ENCODE data around the gene CKS2.

DNA sequence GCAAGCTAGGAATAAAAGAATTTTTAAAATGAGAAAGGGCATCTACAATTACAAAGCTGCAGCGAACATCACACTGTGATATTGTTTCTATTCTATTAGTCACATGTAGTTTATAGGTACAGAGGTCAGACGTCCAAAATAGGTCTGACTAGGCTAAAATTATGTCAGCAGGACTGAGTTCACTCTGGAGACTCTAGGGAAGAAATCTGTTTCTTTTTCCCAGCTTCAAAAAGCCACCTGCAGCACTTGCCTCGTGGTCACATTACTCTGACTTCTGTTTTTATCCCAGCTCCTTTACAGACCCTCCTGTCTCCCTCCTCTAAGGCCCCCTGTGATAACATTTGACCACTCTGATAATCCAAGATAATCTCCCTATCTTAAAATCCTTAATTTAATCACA lies 5.1 kb upstream of the CKS2 start:
- TF ChIP-seq, protein P1, sequence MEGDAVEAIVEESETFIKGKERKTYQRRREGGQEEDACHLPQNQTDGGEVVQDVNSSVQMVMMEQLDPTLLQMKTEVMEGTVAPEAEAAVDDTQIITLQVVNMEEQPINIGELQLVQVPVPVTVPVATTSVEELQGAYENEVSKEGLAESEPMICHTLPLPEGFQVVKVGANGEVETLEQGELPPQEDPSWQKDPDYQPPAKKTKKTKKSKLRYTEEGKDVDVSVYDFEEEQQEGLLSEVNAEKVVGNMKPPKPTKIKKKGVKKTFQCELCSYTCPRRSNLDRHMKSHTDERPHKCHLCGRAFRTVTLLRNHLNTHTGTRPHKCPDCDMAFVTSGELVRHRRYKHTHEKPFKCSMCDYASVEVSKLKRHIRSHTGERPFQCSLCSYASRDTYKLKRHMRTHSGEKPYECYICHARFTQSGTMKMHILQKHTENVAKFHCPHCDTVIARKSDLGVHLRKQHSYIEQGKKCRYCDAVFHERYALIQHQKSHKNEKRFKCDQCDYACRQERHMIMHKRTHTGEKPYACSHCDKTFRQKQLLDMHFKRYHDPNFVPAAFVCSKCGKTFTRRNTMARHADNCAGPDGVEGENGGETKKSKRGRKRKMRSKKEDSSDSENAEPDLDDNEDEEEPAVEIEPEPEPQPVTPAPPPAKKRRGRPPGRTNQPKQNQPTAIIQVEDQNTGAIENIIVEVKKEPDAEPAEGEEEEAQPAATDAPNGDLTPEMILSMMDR (IDR thresholded peaks at IDR 0.05; ENCODE audit: borderline replicate concordance, extremely low read depth, low read length, poor library complexity, severe bottlenecking): no peak
- no peak for TF ChIP-seq EZH2 (IDR thresholded peaks at IDR 0.05; ENCODE audit: borderline replicate concordance, low read depth, low read length, severe bottlenecking)
